ENCODE data around the gene CD302. TPM values are rescaled to one million over a fixed set of nuclear protein-coding genes. Genes with fewer than 3 reads are reported as not detected.

CD302 gene
- total RNA-seq, 1 experiment from 2014 or later: 0.68 TPM

GRCh38 chr2:159799833-159800232 is 1.8 kb upstream of the CD302 start:
- H3K14ac ChIP-seq (ENCODE audit: insufficient read depth, low read length): no peak overlapping the region
- no peaks in the 10 kb centered on the region for H3K79me1 ChIP-seq (ENCODE audit: insufficient read depth, low read depth, low read length, poor library complexity, severe bottlenecking)
- H3K27me3 Mint-ChIP-seq (ENCODE audit: low read depth): peaks cover 59% of the 10 kb centered on the region
- no peak overlapping the region for H3K4me3 Mint-ChIP-seq
- H3K4me2 ChIP-seq (ENCODE audit: insufficient read depth, insufficient read length, low read length): no peak overlapping the region
- no peak overlapping the region for H3K56ac ChIP-seq (ENCODE audit: insufficient read length, low read depth, low read length)
- no peaks in the 10 kb centered on the region for H3K4me1 ChIP-seq (ENCODE audit: insufficient read depth, low read length)
- H3K18ac ChIP-seq (ENCODE audit: insufficient read length, low read depth, low read length): no peak overlapping the region
- H3K27me3 ChIP-seq (ENCODE audit: insufficient read depth, low read length): peaks cover 12% of the 10 kb centered on the region; the same call in 1 of the 2 replicates
- no peak overlapping the region for H4K91ac ChIP-seq (ENCODE audit: insufficient read length, low read depth, low read length)
- no peaks in the 10 kb centered on the region for H4K20me1 ChIP-seq (ENCODE audit: control insufficient read depth, insufficient read depth, insufficient read length)
- no peak overlapping the region for H3K27ac ChIP-seq (ENCODE audit: insufficient read length, low read depth, low read length)
- peaks cover 7 to 13% of the 10 kb centered on the region in 2 experiments for H3K4me1 Mint-ChIP-seq
- H3K9me3 ChIP-seq (ENCODE audit: control insufficient read depth, low read depth, low read length): no peaks in the 10 kb centered on the region
- peaks cover 4% of the 10 kb centered on the region for H3K23me2 ChIP-seq (ENCODE audit: insufficient read length, low read depth, low read length, poor library complexity, severe bottlenecking)
- no peak for DNase-seq
- no peak overlapping the region for H2BK120ac ChIP-seq (ENCODE audit: low read depth, low read length, poor library complexity, severe bottlenecking)
- H2BK5ac ChIP-seq (ENCODE audit: insufficient read length, low read length): no peak overlapping the region
- no peak for TF ChIP-seq CTCF (conservative IDR thresholded peaks at IDR 0.05)
- H2BK15ac ChIP-seq (ENCODE audit: low read depth, low read length): no peak overlapping the region
- H3K23ac ChIP-seq (ENCODE audit: insufficient read length, low read depth, low read length): no peak overlapping the region
- no peak overlapping the region for H3K27ac Mint-ChIP-seq
- no peak overlapping the region for H2AK5ac ChIP-seq (ENCODE audit: insufficient read length, low read length)
- no peak overlapping the region for H2BK12ac ChIP-seq (ENCODE audit: insufficient read length, low read depth, low read length)
- H4K5ac ChIP-seq (ENCODE audit: insufficient read length, low read depth, low read length): no peak overlapping the region
- no peaks in the 10 kb centered on the region for H3K79me2 ChIP-seq (ENCODE audit: insufficient read depth, low read length)
- no CpG with 5 or more reads among the region's 1 CpG for WGBS (ENCODE audit: extremely low coverage, insufficient read length, low lambda C conversion rate)
- H2AFZ ChIP-seq (ENCODE audit: low read length): no peak overlapping the region
- H3T11ph ChIP-seq (ENCODE audit: low read length): no peak overlapping the region
- no peak overlapping the region for H4K8ac ChIP-seq (replicated peaks; ENCODE audit: insufficient read length, low read depth, low read length)
- no peaks in the 10 kb centered on the region for H3K9me3 Mint-ChIP-seq
- no peak overlapping the region for H3K4ac ChIP-seq (ENCODE audit: low read depth, low read length)
- no peak overlapping the region for H3K9ac ChIP-seq (ENCODE audit: extremely low read depth, insufficient read length, low read length)
- no peaks in the 10 kb centered on the region for H3K36me3 Mint-ChIP-seq (ENCODE audit: insufficient read depth in 1 of 3, low read depth in 3 of 3)
- no peak overlapping the region for H2BK20ac ChIP-seq (ENCODE audit: low read depth, low read length, poor library complexity, severe bottlenecking)
